NOMO-1 treated with dmso at 0.1 percent for 144 hours (cell line): Measurements from ENCODE around the gene ARL14EP.

Source experiments
- DNase-seq: peaks from one replicate; lab custom pipeline; 2025; ENCODE audit not compliant: unreplicated experiment; lab: John Stamatoyannopoulos, UW

The ARL14EP gene

DNA sequence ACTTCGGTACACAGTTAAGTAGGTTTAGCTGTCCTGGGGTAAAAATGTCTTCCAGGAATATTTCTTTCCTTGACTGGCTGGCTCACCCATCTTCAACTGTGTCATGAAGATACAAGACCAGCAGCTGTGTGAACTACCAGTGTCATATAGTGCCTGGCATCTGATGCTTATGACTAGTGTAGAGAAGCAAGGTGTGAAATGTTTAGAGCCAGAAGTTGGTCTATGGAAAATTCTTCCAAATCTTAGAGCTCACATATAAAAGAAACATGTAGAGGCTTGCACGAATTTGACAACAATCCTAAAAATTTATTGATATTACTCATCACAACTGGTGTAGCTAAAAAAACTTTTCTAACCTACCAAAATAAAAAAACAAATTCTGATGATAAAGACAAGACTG is 54.4 kb downstream of the ARL14EP start:
- no peak for DNase-seq

DNA sequence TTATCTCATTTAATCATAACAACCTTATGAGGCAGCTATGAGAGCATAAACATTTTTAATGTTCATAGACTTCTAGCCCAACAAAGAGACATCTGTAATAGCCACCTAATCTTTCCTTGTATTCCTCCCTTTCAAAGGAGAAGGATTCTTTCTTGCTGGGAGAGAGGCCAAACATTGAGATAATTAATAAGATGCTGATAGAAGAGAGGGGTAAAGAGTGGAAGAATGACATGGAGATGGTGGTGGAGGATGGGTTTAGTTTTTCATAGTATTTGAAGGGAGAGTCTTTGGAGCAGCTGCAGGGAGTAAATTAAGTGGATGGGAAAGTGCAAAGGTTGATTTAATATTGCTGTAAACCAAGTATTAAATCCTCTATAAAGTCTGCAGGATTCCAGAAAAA is 57.9 kb downstream of the ARL14EP start:
- no peak for DNase-seq

DNA sequence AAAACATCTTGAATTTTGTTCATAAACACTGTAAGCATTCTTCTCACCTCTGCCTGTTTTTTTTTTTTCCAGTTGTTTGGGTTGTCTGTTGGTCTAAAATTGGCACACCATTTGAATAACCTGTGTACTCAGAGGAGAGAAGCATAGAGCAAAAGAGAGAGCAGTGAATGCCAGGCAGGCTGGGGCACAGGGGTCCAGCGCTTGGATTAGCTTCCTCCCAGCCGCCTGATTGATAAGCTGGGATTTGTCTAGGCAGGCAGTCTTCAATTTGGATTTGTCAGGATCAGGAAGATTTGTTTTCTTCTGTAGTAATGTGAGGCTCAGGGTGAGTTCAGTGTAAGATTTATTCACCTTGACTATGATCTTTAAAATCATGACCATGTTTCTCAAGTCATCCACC is 59.0 kb downstream of the ARL14EP start:
- no peak for DNase-seq
